GM12865 (cell line): ENCODE results near the gene OAS1.
"Not testable (repeated sequence)": the region's sequence is repeated elsewhere in the genome, so short reads cannot be mapped to it uniquely, and the experiment has no call there.

ENCODE experiments used
- DNase-seq: peaks from one replicate; pipeline ENCODE4 v3.0.0; 2010; ENCODE audit warnings: low read depth
- H3K4me3 ChIP-seq: 2 replicates; pipeline ENCODE4 v1.5.1; 2011; ENCODE audit warnings: mild to moderate bottlenecking, low read depth, low read length, control low read depth
- CTCF ChIP-seq: IDR thresholded peaks from 2 replicates; pipeline ENCODE4 v1.5.1; 2011; ENCODE audit warnings: low read length, control low read depth, low read depth, inconsistent platforms; ENCODE audit not compliant: insufficient read depth; ENCODE audit errors: missing control alignments

The OAS1 gene

GRCh38 chr12:112947314-112947713 lies 40.6 kb downstream of the OAS1 start:
- no peak overlapping the region for H3K4me3 ChIP-seq
- DNase-seq = no peak
- TF ChIP-seq CTCF = no peak

GRCh38 chr12:112947761-112948160 lies 41.0 kb downstream of the OAS1 start:
- no peak overlapping the region for H3K4me3 ChIP-seq
- no peak for DNase-seq
- TF ChIP-seq CTCF = no peak

- no peak for DNase-seq
- H3K4me3 ChIP-seq = no peak overlapping the region
- TF ChIP-seq CTCF = no peak
Observed at GRCh38 chr12:112948806-112949205, 42.0 kb downstream of the OAS1 start.

- H3K4me3 ChIP-seq = no peak overlapping the region
- TF ChIP-seq CTCF = no peak
- DNase-seq = no peak
Observed at GRCh38 chr12:112950701-112951100, 43.9 kb downstream of the OAS1 start.

GRCh38 chr12:112957125-112957524 lies 50.4 kb downstream of the OAS1 start:
- DNase-seq, H3K4me3 ChIP-seq: not testable (repeated sequence)

- H3K4me3 ChIP-seq = no peak overlapping the region
- peak; percentile 54 for DNase-seq
- TF ChIP-seq CTCF = no peak
Observed at GRCh38 chr12:112961074-112961473, 54.3 kb downstream of the OAS1 start.

GRCh38 chr12:112961536-112961935 lies 54.8 kb downstream of the OAS1 start:
- TF ChIP-seq CTCF = no peak
- no peak for DNase-seq
- no peak overlapping the region for H3K4me3 ChIP-seq
